ENCODE results near the gene IGLL5.

The IGLL5 gene

GRCh38 chr22:22858559-22858937 is 29.1 kb upstream of the IGLL5 start:
- no peaks in the 10 kb centered on the region for H3K79me2 ChIP-seq (ENCODE audit: insufficient read depth, low read length)
- H3K9me2 ChIP-seq (replicated peaks; ENCODE audit: low read depth, low read length) = no peaks in the 10 kb centered on the region
- H3K4me1 ChIP-seq (ENCODE audit: insufficient read depth, low read length, poor library complexity, severe bottlenecking) = no peaks in the 10 kb centered on the region
- H3K9ac ChIP-seq (ENCODE audit: low read depth, low read length, poor library complexity, severe bottlenecking) = no peak overlapping the region
- no peak overlapping the region for H3K4me2 ChIP-seq (ENCODE audit: low read depth, low read length, poor library complexity, severe bottlenecking)
- TF ChIP-seq EZH2phosphoT487 (IDR thresholded peaks at IDR 0.05; ENCODE audit: borderline replicate concordance) = no peak
- no peak for TF ChIP-seq CTCF (conservative IDR thresholded peaks at IDR 0.05; ENCODE audit: low read length)
- no peaks in the 10 kb centered on the region for H3F3A ChIP-seq (ENCODE audit: low read depth)
- no peaks in the 10 kb centered on the region for H4K20me1 ChIP-seq (ENCODE audit: insufficient read depth, low read length, poor library complexity, severe bottlenecking)
- no peaks in the 10 kb centered on the region for H3K27me3 ChIP-seq (ENCODE audit: insufficient read depth, low read length, poor library complexity, severe bottlenecking)
- H3K9me3 ChIP-seq (ENCODE audit: insufficient read depth, low read depth, low read length) = no peaks in the 10 kb centered on the region
- no peaks in the 10 kb centered on the region for H3K36me3 ChIP-seq (ENCODE audit: insufficient read depth, low read length)
- H3K4me3 ChIP-seq (ENCODE audit: low read length, poor library complexity, severe bottlenecking) = no peak overlapping the region
- no peak overlapping the region for H2AFZ ChIP-seq (ENCODE audit: low read length)

- Histone ChIP-seq H4K20me1 (ENCODE audit: insufficient read depth, low read length, poor library complexity, severe bottlenecking) (no peaks in the 10 kb centered on the region), H3K9me2 (replicated peaks; ENCODE audit: low read depth, low read length) (no peaks in the 10 kb centered on the region), H3K4me3 (ENCODE audit: low read length, poor library complexity, severe bottlenecking) (no peak overlapping the region), H3K27me3 (ENCODE audit: insufficient read depth, low read length, poor library complexity, severe bottlenecking) (no peaks in the 10 kb centered on the region), H3F3A (ENCODE audit: low read depth) (no peaks in the 10 kb centered on the region), H3K4me1 (ENCODE audit: insufficient read depth, low read length, poor library complexity, severe bottlenecking) (peaks cover 25% of the 10 kb centered on the region), H2AFZ (ENCODE audit: low read length) (no peak overlapping the region), H3K9ac (ENCODE audit: low read depth, low read length, poor library complexity, severe bottlenecking) (no peak overlapping the region), H3K36me3 (ENCODE audit: insufficient read depth, low read length) (no peaks in the 10 kb centered on the region), H3K4me2 (ENCODE audit: low read depth, low read length, poor library complexity, severe bottlenecking) (no peak overlapping the region), H3K79me2 (ENCODE audit: insufficient read depth, low read length) (no peaks in the 10 kb centered on the region), H3K9me3 (ENCODE audit: insufficient read depth, low read depth, low read length) (no peaks in the 10 kb centered on the region)
- TF ChIP-seq CTCF (conservative IDR thresholded peaks at IDR 0.05; ENCODE audit: low read length) (no peak), EZH2phosphoT487 (IDR thresholded peaks at IDR 0.05; ENCODE audit: borderline replicate concordance) (no peak)
These were observed 24.6 kb upstream of the IGLL5 start for GRCh38 chr22:22863001-22863400.

- Histone ChIP-seq H3K9me2 (replicated peaks; ENCODE audit: low read depth, low read length) (no peaks in the 10 kb centered on the region), H3K79me2 (ENCODE audit: insufficient read depth, low read length) (no peaks in the 10 kb centered on the region), H3K27me3 (ENCODE audit: insufficient read depth, low read length, poor library complexity, severe bottlenecking) (no peaks in the 10 kb centered on the region), H3K4me1 (ENCODE audit: insufficient read depth, low read length, poor library complexity, severe bottlenecking) (peaks cover 25% of the 10 kb centered on the region), H4K20me1 (ENCODE audit: insufficient read depth, low read length, poor library complexity, severe bottlenecking) (no peaks in the 10 kb centered on the region), H3K9me3 (ENCODE audit: insufficient read depth, low read depth, low read length) (no peaks in the 10 kb centered on the region), H3K9ac (ENCODE audit: low read depth, low read length, poor library complexity, severe bottlenecking) (no peak overlapping the region), H3K4me2 (ENCODE audit: low read depth, low read length, poor library complexity, severe bottlenecking) (peak overlapping the region; percentile 44), H3K4me3 (ENCODE audit: low read length, poor library complexity, severe bottlenecking) (no peak overlapping the region), H3F3A (ENCODE audit: low read depth) (no peaks in the 10 kb centered on the region), H3K36me3 (ENCODE audit: insufficient read depth, low read length) (no peaks in the 10 kb centered on the region), H2AFZ (ENCODE audit: low read length) (no peak overlapping the region)
- TF ChIP-seq EZH2phosphoT487 (IDR thresholded peaks at IDR 0.05; ENCODE audit: borderline replicate concordance) (no peak), CTCF (conservative IDR thresholded peaks at IDR 0.05; ENCODE audit: low read length) (no peak)
These were observed 22.1 kb upstream of the IGLL5 start for GRCh38 chr22:22865311-22866072.
